GM12875 (cell line): ENCODE data around the gene NKPD1.

Source experiments
- H3K4me3 ChIP-seq: one replicate; pipeline ENCODE4 v1.5.1; 2011; ENCODE audit warnings: low read depth, low read length, control low read depth
- CTCF ChIP-seq: IDR thresholded peaks from 2 replicates; pipeline ENCODE4 v1.5.1; 2011; ENCODE audit warnings: low read depth, mild to moderate bottlenecking, control low read depth, inconsistent platforms, low read length, moderate library complexity, borderline replicate concordance; ENCODE audit not compliant: insufficient read depth

NKPD1 gene

GRCh38 chr19:45160870-45161737, at the start of gene NKPD1:
Gene NKPD1 (minus strand): TSS chr19:45160982. CDS start chr19:45160150, 832 bp downstream.
- no peak for TF ChIP-seq CTCF
- H3K4me3 ChIP-seq, result no peak within 1 kb of the TSS

- H3K4me3 ChIP-seq, result no peak overlapping the region
- TF ChIP-seq CTCF, result no peak
Measured at GRCh38 chr19:45206328-45206727, 45.5 kb upstream of the NKPD1 start.

- TF ChIP-seq CTCF, result no peak
- H3K4me3 ChIP-seq, result no peak overlapping the region
Measured at GRCh38 chr19:45205810-45206209, 45.0 kb upstream of the NKPD1 start.

GRCh38 chr19:45202637-45203036, 41.9 kb upstream of the NKPD1 start:
- no peak overlapping the region for H3K4me3 ChIP-seq
- TF ChIP-seq CTCF, result no peak

GRCh38 chr19:45200568-45200967, 39.8 kb upstream of the NKPD1 start:
- no peak overlapping the region for H3K4me3 ChIP-seq
- no peak for TF ChIP-seq CTCF

GRCh38 chr19:45195764-45196163, 35.0 kb upstream of the NKPD1 start:
- H3K4me3 ChIP-seq, result no peak overlapping the region
- TF ChIP-seq CTCF, result no peak

- no peak overlapping the region for H3K4me3 ChIP-seq
- no peak for TF ChIP-seq CTCF
Measured at GRCh38 chr19:45191375-45191774, 30.6 kb upstream of the NKPD1 start.
